Measurements from ENCODE around the gene ST6GAL1. TPM values are rescaled to one million over a fixed set of nuclear protein-coding genes. Genes with fewer than 3 reads are reported as not detected.

Gene ST6GAL1
- total and polyA plus RNA-seq, 2 of the 4 experiments (the other 2 are of a cell fraction) = 1.4 to 2.9 TPM

Other genes starting within 250 kb of the ST6GAL1 start
- not detected in 2 replicates for gene KNG1, start 213.2 kb upstream of the ST6GAL1 start, total RNA-seq (2012; rRNA removed)
- not detected in 2 replicates for gene KNG1, start 213.2 kb upstream of the ST6GAL1 start, polyA plus RNA-seq (2012; rRNA removed)
- 310 and 449 TPM in 2 replicates for gene EIF4A2, start 146.9 kb upstream of the ST6GAL1 start, total RNA-seq (2012; rRNA removed)
- gene EIF4A2, start 146.9 kb upstream of the ST6GAL1 start, polyA plus RNA-seq (2012; rRNA removed) = 259 and 320 TPM in 2 replicates
- gene RFC4, start 124.0 kb upstream of the ST6GAL1 start, total RNA-seq (2012; rRNA removed) = 19.5 and 34.4 TPM in 2 replicates
- 21.2 and 27.9 TPM in 2 replicates for gene RFC4, start 124.0 kb upstream of the ST6GAL1 start, polyA plus RNA-seq (2012; rRNA removed)
- gene ADIPOQ, start 87.8 kb upstream of the ST6GAL1 start, total RNA-seq (2012; rRNA removed) = not detected in 2 replicates
- not detected in 2 replicates for gene ADIPOQ, start 87.8 kb upstream of the ST6GAL1 start, polyA plus RNA-seq (2012; rRNA removed)
- 32.5 and 34.6 TPM in 2 replicates for gene RPL39L, start 209.0 kb downstream of the ST6GAL1 start, total RNA-seq (2012; rRNA removed)
- 18.1 and 22.1 TPM in 2 replicates for gene RPL39L, start 209.0 kb downstream of the ST6GAL1 start, polyA plus RNA-seq (2012; rRNA removed)